C4-2B (cell line): Measurements from ENCODE around the gene INS.

ENCODE experiments used
- H3K27ac ChIP-seq: fragments of 450-650 bp; 2 replicates; pipeline ENCODE4 v1.5.1; 2017
- CTCF ChIP-seq: fragments of 450-650 bp; conservative IDR thresholded peaks from 2 replicates; pipeline ENCODE4 v1.5.1; 2017; ENCODE audit warnings: mild to moderate bottlenecking
- ZFX ChIP-seq: fragments of 450-650 bp; IDR thresholded peaks from 2 replicates; pipeline ENCODE4 v1.6.1; 2017

INS gene

GRCh38 chr11:2191883-2192282 is 30.9 kb upstream of the INS start:
- no peak overlapping the region for H3K27ac ChIP-seq
- TF ChIP-seq ZFX (no peak), CTCF (no peak)

GRCh38 chr11:2190657-2191471 is 29.9 kb upstream of the INS start:
- H3K27ac ChIP-seq = no peak overlapping the region
- TF ChIP-seq CTCF = no peak
- TF ChIP-seq ZFX = no peak

GRCh38 chr11:2189938-2190656 is 29.1 kb upstream of the INS start:
- no peak overlapping the region for H3K27ac ChIP-seq
- no peak for TF ChIP-seq CTCF
- TF ChIP-seq ZFX = no peak

GRCh38 chr11:2188745-2189144 is 27.7 kb upstream of the INS start:
- TF ChIP-seq ZFX = no peak
- TF ChIP-seq CTCF = no peak
- H3K27ac ChIP-seq = no peak overlapping the region

GRCh38 chr11:2187280-2187707 is 26.3 kb upstream of the INS start:
- TF ChIP-seq ZFX = no peak
- no peak for TF ChIP-seq CTCF
- H3K27ac ChIP-seq = no peak overlapping the region

GRCh38 chr11:2186669-2187279 is 25.8 kb upstream of the INS start:
- H3K27ac ChIP-seq = no peak overlapping the region
- TF ChIP-seq CTCF (peak; percentile 85), ZFX (no peak)
